ENCODE measurements around the gene JMJD8. TPM values are rescaled to one million over a fixed set of nuclear protein-coding genes. Genes with fewer than 3 reads are reported as not detected.

JMJD8 gene
- total and polyA plus RNA-seq, 9 of the 15 experiments (the other 6 are each of a cell fraction or from before 2014, with no cell fraction given): 1.2 to 50.6 (median 29.3) TPM

GRCh38 chr16:720990-721764 is 37.0 kb upstream of the JMJD8 start, which contains the start of gene ANTKMT (continued):
- TF ChIP-seq HDAC3 (IDR thresholded peaks at IDR 0.05; ENCODE audit: borderline replicate concordance, partially characterized antibody) (no peak), CTCF (IDR thresholded peaks at IDR 0.05 in 2 of 3, conservative IDR thresholded peaks at IDR 0.05 in 1 of 3; ENCODE audit: insufficient read depth in 2 of 3, low read depth in 1 of 3, low read length in 3 of 3) (peak in 1 of 3 experiments; percentile 18; a peak in 2 of 6 replicates), ZNF24 (IDR thresholded peaks at IDR 0.05) (0 out of 2 replicates have a peak, but pooled peaks have one; percentile 40), ATF7 (IDR thresholded peaks at IDR 0.05) (peak; percentile 74), PHF20 (IDR thresholded peaks at IDR 0.05; ENCODE audit: partially characterized antibody) (peak; percentile 65), SMC3 (conservative IDR thresholded peaks at IDR 0.05; ENCODE audit: insufficient read depth, low read depth, low read length) (no peak), MEF2D (tag; conservative IDR thresholded peaks at IDR 0.05; ENCODE audit: low read depth) (no peak), ZNF140 (CRISPR knock-in tag; IDR thresholded peaks at IDR 0.05) (no peak), RCOR1 (IDR thresholded peaks at IDR 0.05; ENCODE audit: borderline replicate concordance in 1 of 2, low read depth in 2 of 2, low read length in 2 of 2) (0 out of 4 replicates have a peak, but pooled peaks of 1 of the 2 experiments have one; percentile 22), ZNF561 (CRISPR knock-in tag; conservative IDR thresholded peaks at IDR 0.05) (no peak), TAF15 (IDR thresholded peaks at IDR 0.05; ENCODE audit: low read depth, low read length) (no peak)
- TF ChIP-seq, protein P1, sequence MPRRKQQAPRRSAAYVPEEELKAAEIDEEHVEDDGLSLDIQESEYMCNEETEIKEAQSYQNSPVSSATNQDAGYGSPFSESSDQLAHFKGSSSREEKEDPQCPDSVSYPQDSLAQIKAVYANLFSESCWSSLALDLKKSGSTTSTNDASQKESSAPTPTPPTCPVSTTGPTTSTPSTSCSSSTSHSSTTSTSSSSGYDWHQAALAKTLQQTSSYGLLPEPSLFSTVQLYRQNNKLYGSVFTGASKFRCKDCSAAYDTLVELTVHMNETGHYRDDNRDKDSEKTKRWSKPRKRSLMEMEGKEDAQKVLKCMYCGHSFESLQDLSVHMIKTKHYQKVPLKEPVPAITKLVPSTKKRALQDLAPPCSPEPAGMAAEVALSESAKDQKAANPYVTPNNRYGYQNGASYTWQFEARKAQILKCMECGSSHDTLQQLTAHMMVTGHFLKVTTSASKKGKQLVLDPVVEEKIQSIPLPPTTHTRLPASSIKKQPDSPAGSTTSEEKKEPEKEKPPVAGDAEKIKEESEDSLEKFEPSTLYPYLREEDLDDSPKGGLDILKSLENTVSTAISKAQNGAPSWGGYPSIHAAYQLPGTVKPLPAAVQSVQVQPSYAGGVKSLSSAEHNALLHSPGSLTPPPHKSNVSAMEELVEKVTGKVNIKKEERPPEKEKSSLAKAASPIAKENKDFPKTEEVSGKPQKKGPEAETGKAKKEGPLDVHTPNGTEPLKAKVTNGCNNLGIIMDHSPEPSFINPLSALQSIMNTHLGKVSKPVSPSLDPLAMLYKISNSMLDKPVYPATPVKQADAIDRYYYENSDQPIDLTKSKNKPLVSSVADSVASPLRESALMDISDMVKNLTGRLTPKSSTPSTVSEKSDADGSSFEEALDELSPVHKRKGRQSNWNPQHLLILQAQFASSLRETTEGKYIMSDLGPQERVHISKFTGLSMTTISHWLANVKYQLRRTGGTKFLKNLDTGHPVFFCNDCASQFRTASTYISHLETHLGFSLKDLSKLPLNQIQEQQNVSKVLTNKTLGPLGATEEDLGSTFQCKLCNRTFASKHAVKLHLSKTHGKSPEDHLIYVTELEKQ (CRISPR knock-in tag; IDR thresholded peaks at IDR 0.05): no peak
- TF ChIP-seq, protein P2, sequence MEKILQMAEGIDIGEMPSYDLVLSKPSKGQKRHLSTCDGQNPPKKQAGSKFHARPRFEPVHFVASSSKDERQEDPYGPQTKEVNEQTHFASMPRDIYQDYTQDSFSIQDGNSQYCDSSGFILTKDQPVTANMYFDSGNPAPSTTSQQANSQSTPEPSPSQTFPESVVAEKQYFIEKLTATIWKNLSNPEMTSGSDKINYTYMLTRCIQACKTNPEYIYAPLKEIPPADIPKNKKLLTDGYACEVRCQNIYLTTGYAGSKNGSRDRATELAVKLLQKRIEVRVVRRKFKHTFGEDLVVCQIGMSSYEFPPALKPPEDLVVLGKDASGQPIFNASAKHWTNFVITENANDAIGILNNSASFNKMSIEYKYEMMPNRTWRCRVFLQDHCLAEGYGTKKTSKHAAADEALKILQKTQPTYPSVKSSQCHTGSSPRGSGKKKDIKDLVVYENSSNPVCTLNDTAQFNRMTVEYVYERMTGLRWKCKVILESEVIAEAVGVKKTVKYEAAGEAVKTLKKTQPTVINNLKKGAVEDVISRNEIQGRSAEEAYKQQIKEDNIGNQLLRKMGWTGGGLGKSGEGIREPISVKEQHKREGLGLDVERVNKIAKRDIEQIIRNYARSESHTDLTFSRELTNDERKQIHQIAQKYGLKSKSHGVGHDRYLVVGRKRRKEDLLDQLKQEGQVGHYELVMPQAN (IDR thresholded peaks at IDR 0.05; ENCODE audit: borderline replicate concordance): peak; percentile 44; the same call in 1 of the 2 replicates
- TF ChIP-seq, protein P3, sequence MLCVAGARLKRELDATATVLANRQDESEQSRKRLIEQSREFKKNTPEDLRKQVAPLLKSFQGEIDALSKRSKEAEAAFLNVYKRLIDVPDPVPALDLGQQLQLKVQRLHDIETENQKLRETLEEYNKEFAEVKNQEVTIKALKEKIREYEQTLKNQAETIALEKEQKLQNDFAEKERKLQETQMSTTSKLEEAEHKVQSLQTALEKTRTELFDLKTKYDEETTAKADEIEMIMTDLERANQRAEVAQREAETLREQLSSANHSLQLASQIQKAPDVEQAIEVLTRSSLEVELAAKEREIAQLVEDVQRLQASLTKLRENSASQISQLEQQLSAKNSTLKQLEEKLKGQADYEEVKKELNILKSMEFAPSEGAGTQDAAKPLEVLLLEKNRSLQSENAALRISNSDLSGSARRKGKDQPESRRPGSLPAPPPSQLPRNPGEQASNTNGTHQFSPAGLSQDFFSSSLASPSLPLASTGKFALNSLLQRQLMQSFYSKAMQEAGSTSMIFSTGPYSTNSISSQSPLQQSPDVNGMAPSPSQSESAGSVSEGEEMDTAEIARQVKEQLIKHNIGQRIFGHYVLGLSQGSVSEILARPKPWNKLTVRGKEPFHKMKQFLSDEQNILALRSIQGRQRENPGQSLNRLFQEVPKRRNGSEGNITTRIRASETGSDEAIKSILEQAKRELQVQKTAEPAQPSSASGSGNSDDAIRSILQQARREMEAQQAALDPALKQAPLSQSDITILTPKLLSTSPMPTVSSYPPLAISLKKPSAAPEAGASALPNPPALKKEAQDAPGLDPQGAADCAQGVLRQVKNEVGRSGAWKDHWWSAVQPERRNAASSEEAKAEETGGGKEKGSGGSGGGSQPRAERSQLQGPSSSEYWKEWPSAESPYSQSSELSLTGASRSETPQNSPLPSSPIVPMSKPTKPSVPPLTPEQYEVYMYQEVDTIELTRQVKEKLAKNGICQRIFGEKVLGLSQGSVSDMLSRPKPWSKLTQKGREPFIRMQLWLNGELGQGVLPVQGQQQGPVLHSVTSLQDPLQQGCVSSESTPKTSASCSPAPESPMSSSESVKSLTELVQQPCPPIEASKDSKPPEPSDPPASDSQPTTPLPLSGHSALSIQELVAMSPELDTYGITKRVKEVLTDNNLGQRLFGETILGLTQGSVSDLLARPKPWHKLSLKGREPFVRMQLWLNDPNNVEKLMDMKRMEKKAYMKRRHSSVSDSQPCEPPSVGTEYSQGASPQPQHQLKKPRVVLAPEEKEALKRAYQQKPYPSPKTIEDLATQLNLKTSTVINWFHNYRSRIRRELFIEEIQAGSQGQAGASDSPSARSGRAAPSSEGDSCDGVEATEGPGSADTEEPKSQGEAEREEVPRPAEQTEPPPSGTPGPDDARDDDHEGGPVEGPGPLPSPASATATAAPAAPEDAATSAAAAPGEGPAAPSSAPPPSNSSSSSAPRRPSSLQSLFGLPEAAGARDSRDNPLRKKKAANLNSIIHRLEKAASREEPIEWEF (CRISPR knock-in tag; IDR thresholded peaks at IDR 0.05): no peak

All from K562 (cell line).